HEK293 (cell line): ENCODE results near the gene MTMR11.
A peak's percentile ranks its signal among the peaks of the same experiment; 100 is the strongest.

Source experiments
- BCL11A ChIP-seq: fragments of 450-650 bp; formaldehyde crosslinking; IDR thresholded peaks from 2 replicates; pipeline ENCODE4 v1.5.1; 2016; ENCODE audit warnings: low read depth, missing biosample characterization, missing genetic modification characterization
- IKZF3 ChIP-seq: fragments of 450-650 bp; IDR thresholded peaks from 2 replicates; pipeline ENCODE4 v1.5.0; 2018; ENCODE audit warnings: missing biosample characterization, mild to moderate bottlenecking, missing genetic modification characterization, moderate library complexity
- KLF10 ChIP-seq: fragments of 450-650 bp; IDR thresholded peaks from 2 replicates; pipeline ENCODE4 v1.5.1; 2018; ENCODE audit warnings: missing biosample characterization, mild to moderate bottlenecking, missing genetic modification characterization
- MEIS1 ChIP-seq: sonication (generic); formaldehyde crosslinking; IDR thresholded peaks from 2 replicates; pipeline ENCODE4 v1.8.1; 2022; ENCODE audit warnings: missing genetic modification reagents, mild to moderate bottlenecking, borderline replicate concordance
- RBAK ChIP-seq: fragments of 450-650 bp; formaldehyde crosslinking; IDR thresholded peaks from 2 replicates; pipeline ENCODE4 v1.5.1; 2016; ENCODE audit warnings: missing biosample characterization, missing genetic modification characterization
- SCRT2 ChIP-seq: fragments of 450-650 bp; formaldehyde crosslinking; IDR thresholded peaks from 2 replicates; pipeline ENCODE4 v1.5.1; 2016; ENCODE audit warnings: missing biosample characterization, missing genetic modification characterization
- ZBTB1 ChIP-seq: fragments of 450-650 bp; formaldehyde crosslinking; IDR thresholded peaks from 2 replicates; pipeline ENCODE4 v1.5.1; 2016; ENCODE audit warnings: missing biosample characterization, missing genetic modification characterization
- ZNF10 ChIP-seq: fragments of 450-650 bp; formaldehyde crosslinking; IDR thresholded peaks from 2 replicates; pipeline ENCODE4 v1.5.1; 2017; ENCODE audit warnings: missing biosample characterization, missing genetic modification characterization
- ZNF114 ChIP-seq: fragments of 450-650 bp; formaldehyde crosslinking; IDR thresholded peaks from 2 replicates; pipeline ENCODE4 v1.5.0; 2017; ENCODE audit warnings: missing biosample characterization, missing genetic modification characterization
- ZNF138 ChIP-seq: fragments of 450-650 bp; formaldehyde crosslinking; IDR thresholded peaks from 2 replicates; pipeline ENCODE4 v1.5.1; 2016; ENCODE audit warnings: missing biosample characterization, missing genetic modification characterization, borderline replicate concordance
- ZNF16 ChIP-seq: fragments of 450-650 bp; formaldehyde crosslinking; IDR thresholded peaks from 2 replicates; pipeline ENCODE4 v1.5.1; 2016; ENCODE audit warnings: low read depth, missing biosample characterization, missing genetic modification characterization
- ZNF2 ChIP-seq: fragments of 450-650 bp; formaldehyde crosslinking; IDR thresholded peaks from 2 replicates; pipeline ENCODE4 v1.5.1; 2016; ENCODE audit warnings: missing biosample characterization, missing genetic modification characterization
- ZNF23 ChIP-seq: fragments of 450-650 bp; formaldehyde crosslinking; IDR thresholded peaks from 2 replicates; pipeline ENCODE4 v1.5.1; 2016; ENCODE audit warnings: missing biosample characterization, missing genetic modification characterization, borderline replicate concordance
- ZNF274 ChIP-seq, 2 experiments: fragments of 200-500 bp in 1 of 2; fragments of 450-650 bp in 1 of 2; sonication (Bioruptor generic) in 1 of 2; formaldehyde crosslinking in 1 of 2; IDR thresholded peaks; 2 replicates each; pipeline versions ENCODE4 v1.5.1 to v1.6.1; 2014 to 2016; ENCODE audit warnings: borderline replicate concordance in 1 of 2, inconsistent platforms in 1 of 2, low read length in 1 of 2, missing biosample characterization in 1 of 2, missing genetic modification characterization in 1 of 2
- ZNF530 ChIP-seq: fragments of 450-650 bp; formaldehyde crosslinking; IDR thresholded peaks from 2 replicates; pipeline ENCODE4 v1.5.1; 2016; ENCODE audit warnings: low read depth, missing biosample characterization, missing genetic modification characterization
- ZNF549 ChIP-seq: fragments of 450-650 bp; IDR thresholded peaks from 2 replicates; pipeline ENCODE4 v1.5.1; 2018; ENCODE audit warnings: missing biosample characterization, missing genetic modification characterization, mild to moderate bottlenecking, inconsistent platforms, moderate library complexity
- ZNF585B ChIP-seq: fragments of 450-650 bp; formaldehyde crosslinking; IDR thresholded peaks from 2 replicates; pipeline ENCODE4 v1.5.1; 2016; ENCODE audit warnings: missing biosample characterization, missing genetic modification characterization
- ZNF610 ChIP-seq: fragments of 450-650 bp; formaldehyde crosslinking; IDR thresholded peaks from 2 replicates; pipeline ENCODE4 v1.5.1; 2016; ENCODE audit warnings: missing biosample characterization, missing genetic modification characterization, borderline replicate concordance
- ZNF624 ChIP-seq: fragments of 450-650 bp; formaldehyde crosslinking; IDR thresholded peaks from 2 replicates; pipeline ENCODE4 v1.5.1; 2017; ENCODE audit warnings: missing biosample characterization, missing genetic modification characterization
- ZNF701 ChIP-seq: fragments of 450-650 bp; formaldehyde crosslinking; IDR thresholded peaks from 2 replicates; pipeline ENCODE4 v1.5.1; 2016; ENCODE audit warnings: missing biosample characterization, missing genetic modification characterization
- ZNF768 ChIP-seq: fragments of 450-650 bp; formaldehyde crosslinking; IDR thresholded peaks from 2 replicates; pipeline ENCODE4 v1.5.1; 2018; ENCODE audit warnings: missing biosample characterization, mild to moderate bottlenecking, missing genetic modification characterization
- ZNF776 ChIP-seq: fragments of 450-650 bp; formaldehyde crosslinking; IDR thresholded peaks from 2 replicates; pipeline ENCODE4 v1.5.0; 2017; ENCODE audit warnings: missing biosample characterization, missing genetic modification characterization, borderline replicate concordance
- ZNF777 ChIP-seq: fragments of 450-650 bp; formaldehyde crosslinking; IDR thresholded peaks from 2 replicates; pipeline ENCODE4 v1.5.1; 2017; ENCODE audit warnings: missing biosample characterization, missing genetic modification characterization, borderline replicate concordance
- ZSCAN30 ChIP-seq: fragments of 450-650 bp; IDR thresholded peaks from 2 replicates; pipeline ENCODE4 v1.5.1; 2018; ENCODE audit warnings: missing biosample characterization, mild to moderate bottlenecking, missing genetic modification characterization, moderate library complexity
- TF ChIP-seq, protein P1 (sequence below): fragments of 450-650 bp; formaldehyde crosslinking; IDR thresholded peaks from 2 replicates; pipeline ENCODE4 v1.5.1; 2016; ENCODE audit warnings: missing biosample characterization, missing genetic modification characterization
- TF ChIP-seq, protein P2 (sequence below): fragments of 450-650 bp; formaldehyde crosslinking; IDR thresholded peaks from 2 replicates; pipeline ENCODE4 v1.5.1; 2016; ENCODE audit warnings: missing biosample characterization, missing genetic modification characterization
- TF ChIP-seq, protein P3 (sequence below): fragments of 450-650 bp; formaldehyde crosslinking; IDR thresholded peaks from 2 replicates; pipeline ENCODE4 v1.5.1; 2016; ENCODE audit warnings: missing biosample characterization, missing genetic modification characterization
- TF ChIP-seq, protein P4 (sequence below): fragments of 450-650 bp; formaldehyde crosslinking; IDR thresholded peaks from 2 replicates; pipeline ENCODE4 v1.5.1; 2016; ENCODE audit warnings: missing biosample characterization, missing genetic modification characterization
- TF ChIP-seq, protein P5 (sequence below): sonication (generic); formaldehyde crosslinking; IDR thresholded peaks from 2 replicates; pipeline ENCODE4 v1.8.1; 2022; ENCODE audit warnings: mild to moderate bottlenecking, moderate library complexity, missing genetic modification reagents
- TF ChIP-seq, protein P6 (sequence below): fragments of 450-650 bp; formaldehyde crosslinking; IDR thresholded peaks from 2 replicates; pipeline ENCODE4 v1.5.1; 2017; ENCODE audit warnings: missing biosample characterization, missing genetic modification characterization

The MTMR11 gene

DNA sequence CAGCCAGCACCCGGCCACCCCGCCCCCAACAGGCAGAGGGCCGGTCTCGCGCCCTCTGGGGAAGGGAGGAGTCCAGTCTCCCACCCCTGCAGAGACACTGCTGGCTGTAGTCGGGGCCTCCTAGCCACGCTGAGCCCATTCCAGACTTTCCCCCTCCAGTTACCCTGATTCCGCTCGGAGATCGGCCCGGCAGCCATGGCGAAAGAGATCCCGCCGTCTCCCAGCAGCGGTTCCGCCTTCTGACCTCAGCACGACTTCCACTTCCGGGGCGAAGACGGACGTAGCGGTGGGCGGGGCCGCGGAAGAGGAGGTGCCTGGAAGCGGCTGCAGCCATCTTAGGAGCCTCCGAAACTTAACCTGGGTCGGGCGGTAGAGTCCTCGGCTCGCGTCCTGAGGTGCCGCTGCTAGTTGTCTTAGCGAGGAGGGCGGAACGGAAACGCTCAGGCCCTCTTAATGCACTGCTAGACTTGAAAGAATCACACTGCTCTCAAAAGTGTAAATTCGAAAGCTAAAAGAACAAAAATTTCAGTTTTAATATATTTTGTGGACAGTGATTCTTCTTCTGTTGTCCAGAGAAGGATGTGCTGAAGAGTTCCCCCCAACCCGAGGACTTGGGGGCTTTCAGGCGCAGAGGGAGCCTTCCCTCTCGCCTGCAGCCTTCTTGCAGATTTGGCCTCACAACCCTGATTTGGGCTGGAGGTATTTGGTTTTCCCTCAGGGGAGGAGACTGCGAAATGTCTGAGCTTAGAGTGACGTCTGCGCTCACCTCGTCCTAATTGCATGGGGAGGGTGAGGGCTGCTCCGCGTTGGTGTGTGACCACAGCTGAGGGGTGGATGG lies 8.9 kb downstream of the MTMR11 start, which contains the start of gene SF3B4 (continued):
- TF ChIP-seq, protein P1, sequence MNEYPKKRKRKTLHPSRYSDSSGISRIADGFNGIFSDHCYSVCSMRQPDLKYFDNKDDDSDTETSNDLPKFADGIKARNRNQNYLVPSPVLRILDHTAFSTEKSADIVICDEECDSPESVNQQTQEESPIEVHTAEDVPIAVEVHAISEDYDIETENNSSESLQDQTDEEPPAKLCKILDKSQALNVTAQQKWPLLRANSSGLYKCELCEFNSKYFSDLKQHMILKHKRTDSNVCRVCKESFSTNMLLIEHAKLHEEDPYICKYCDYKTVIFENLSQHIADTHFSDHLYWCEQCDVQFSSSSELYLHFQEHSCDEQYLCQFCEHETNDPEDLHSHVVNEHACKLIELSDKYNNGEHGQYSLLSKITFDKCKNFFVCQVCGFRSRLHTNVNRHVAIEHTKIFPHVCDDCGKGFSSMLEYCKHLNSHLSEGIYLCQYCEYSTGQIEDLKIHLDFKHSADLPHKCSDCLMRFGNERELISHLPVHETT (tag by site-specific recombination) = no peak; the same call in 1 of the 2 replicates
- TF ChIP-seq ZNF114 (tag by site-specific recombination) (no peak), ZNF10 (tag by site-specific recombination) (no peak), ZNF16 (no peak), ZNF274 (IDR thresholded peaks at IDR 0.05; ENCODE audit: low read length) (no peak), ZNF274 (tag by site-specific recombination; IDR thresholded peaks at IDR 0.05; ENCODE audit: borderline replicate concordance) (no peak), ZNF776 (tag by site-specific recombination) (no peak), ZBTB1 (tag by site-specific recombination) (no peak), ZNF23 (tag by site-specific recombination) (no peak), ZNF530 (no peak), MEIS1 (CRISPR knock-in tag) (no peak), IKZF3 (tag by site-specific recombination) (peak; percentile 55; the same call in 1 of the 2 replicates), KLF10 (tag by site-specific recombination) (peak; percentile 72; the same call in 1 of the 2 replicates), ZNF2 (tag by site-specific recombination) (no peak), SCRT2 (tag by site-specific recombination) (no peak), ZNF624 (no peak), ZNF585B (tag by site-specific recombination) (no peak), RBAK (no peak), ZNF610 (no peak), ZNF777 (tag by site-specific recombination) (no peak), ZNF549 (tag by site-specific recombination) (no peak), ZSCAN30 (no peak), ZNF138 (tag by site-specific recombination) (no peak), BCL11A (tag by site-specific recombination) (no peak), ZNF768 (tag by site-specific recombination) (no peak), ZNF701 (tag by site-specific recombination) (no peak)
- TF ChIP-seq, protein P2, sequence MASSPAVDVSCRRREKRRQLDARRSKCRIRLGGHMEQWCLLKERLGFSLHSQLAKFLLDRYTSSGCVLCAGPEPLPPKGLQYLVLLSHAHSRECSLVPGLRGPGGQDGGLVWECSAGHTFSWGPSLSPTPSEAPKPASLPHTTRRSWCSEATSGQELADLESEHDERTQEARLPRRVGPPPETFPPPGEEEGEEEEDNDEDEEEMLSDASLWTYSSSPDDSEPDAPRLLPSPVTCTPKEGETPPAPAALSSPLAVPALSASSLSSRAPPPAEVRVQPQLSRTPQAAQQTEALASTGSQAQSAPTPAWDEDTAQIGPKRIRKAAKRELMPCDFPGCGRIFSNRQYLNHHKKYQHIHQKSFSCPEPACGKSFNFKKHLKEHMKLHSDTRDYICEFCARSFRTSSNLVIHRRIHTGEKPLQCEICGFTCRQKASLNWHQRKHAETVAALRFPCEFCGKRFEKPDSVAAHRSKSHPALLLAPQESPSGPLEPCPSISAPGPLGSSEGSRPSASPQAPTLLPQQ = peak; percentile 7
- TF ChIP-seq, protein P3, sequence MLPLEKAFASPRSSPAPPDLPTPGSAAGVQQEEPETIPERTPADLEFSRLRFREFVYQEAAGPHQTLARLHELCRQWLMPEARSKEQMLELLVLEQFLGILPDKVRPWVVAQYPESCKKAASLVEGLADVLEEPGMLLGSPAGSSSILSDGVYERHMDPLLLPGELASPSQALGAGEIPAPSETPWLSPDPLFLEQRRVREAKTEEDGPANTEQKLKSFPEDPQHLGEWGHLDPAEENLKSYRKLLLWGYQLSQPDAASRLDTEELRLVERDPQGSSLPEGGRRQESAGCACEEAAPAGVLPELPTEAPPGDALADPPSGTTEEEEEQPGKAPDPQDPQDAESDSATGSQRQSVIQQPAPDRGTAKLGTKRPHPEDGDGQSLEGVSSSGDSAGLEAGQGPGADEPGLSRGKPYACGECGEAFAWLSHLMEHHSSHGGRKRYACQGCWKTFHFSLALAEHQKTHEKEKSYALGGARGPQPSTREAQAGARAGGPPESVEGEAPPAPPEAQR (tag by site-specific recombination) = no peak
- TF ChIP-seq, protein P4, sequence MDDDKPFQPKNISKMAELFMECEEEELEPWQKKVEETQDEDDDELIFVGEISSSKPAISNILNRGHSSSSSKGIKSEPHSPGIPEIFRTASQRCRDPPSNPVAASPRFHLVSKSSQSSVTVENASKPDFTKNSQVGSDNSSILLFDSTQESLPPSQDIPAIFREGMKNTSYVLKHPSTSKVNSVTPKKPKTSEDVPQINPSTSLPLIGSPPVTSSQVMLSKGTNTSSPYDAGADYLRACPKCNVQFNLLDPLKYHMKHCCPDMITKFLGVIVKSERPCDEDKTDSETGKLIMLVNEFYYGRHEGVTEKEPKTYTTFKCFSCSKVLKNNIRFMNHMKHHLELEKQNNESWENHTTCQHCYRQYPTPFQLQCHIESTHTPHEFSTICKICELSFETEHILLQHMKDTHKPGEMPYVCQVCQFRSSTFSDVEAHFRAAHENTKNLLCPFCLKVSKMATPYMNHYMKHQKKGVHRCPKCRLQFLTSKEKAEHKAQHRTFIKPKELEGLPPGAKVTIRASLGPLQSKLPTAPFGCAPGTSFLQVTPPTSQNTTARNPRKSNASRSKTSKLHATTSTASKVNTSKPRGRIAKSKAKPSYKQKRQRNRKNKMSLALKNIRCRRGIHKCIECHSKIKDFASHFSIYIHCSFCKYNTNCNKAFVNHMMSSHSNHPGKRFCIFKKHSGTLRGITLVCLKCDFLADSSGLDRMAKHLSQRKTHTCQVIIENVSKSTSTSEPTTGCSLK = no peak
- TF ChIP-seq, protein P5, sequence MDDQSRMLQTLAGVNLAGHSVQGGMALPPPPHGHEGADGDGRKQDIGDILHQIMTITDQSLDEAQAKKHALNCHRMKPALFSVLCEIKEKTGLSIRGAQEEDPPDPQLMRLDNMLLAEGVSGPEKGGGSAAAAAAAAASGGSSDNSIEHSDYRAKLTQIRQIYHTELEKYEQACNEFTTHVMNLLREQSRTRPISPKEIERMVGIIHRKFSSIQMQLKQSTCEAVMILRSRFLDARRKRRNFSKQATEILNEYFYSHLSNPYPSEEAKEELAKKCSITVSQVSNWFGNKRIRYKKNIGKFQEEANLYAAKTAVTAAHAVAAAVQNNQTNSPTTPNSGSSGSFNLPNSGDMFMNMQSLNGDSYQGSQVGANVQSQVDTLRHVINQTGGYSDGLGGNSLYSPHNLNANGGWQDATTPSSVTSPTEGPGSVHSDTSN (CRISPR knock-in tag) = no peak
- TF ChIP-seq, protein P6, sequence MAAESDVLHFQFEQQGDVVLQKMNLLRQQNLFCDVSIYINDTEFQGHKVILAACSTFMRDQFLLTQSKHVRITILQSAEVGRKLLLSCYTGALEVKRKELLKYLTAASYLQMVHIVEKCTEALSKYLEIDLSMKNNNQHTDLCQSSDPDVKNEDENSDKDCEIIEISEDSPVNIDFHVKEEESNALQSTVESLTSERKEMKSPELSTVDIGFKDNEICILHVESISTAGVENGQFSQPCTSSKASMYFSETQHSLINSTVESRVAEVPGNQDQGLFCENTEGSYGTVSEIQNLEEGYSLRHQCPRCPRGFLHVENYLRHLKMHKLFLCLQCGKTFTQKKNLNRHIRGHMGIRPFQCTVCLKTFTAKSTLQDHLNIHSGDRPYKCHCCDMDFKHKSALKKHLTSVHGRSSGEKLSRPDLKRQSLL = peak; percentile 66; the same call in 1 of the 2 replicates
